ENCODE data around the gene TMX2.

The TMX2 gene

GRCh38 chr11:57728829-57729228 is 16.4 kb downstream of the TMX2 start:
- Histone ChIP-seq H3K4me1 (ENCODE audit: control insufficient read depth, insufficient read depth, low read length) (no peaks in the 10 kb centered on the region), H3K9me3 (ENCODE audit: control insufficient read depth, low read length) (no peaks in the 10 kb centered on the region), H3K36me3 (ENCODE audit: control insufficient read depth, insufficient read depth, low read length) (no peaks in the 10 kb centered on the region)

GRCh38 chr11:57729479-57729878 is 17.1 kb downstream of the TMX2 start:
- no peaks in the 10 kb centered on the region for H3K9me3 ChIP-seq (ENCODE audit: control insufficient read depth, low read length)
- no peak overlapping the region for H3K4me3 ChIP-seq (ENCODE audit: low read length)
- H3K4me1 ChIP-seq (ENCODE audit: control insufficient read depth, insufficient read depth, low read length): no peaks in the 10 kb centered on the region
- H3K27me3 ChIP-seq (ENCODE audit: control insufficient read depth, insufficient read depth, low read length): no peaks in the 10 kb centered on the region
- no peaks in the 10 kb centered on the region for H3K36me3 ChIP-seq (ENCODE audit: control insufficient read depth, insufficient read depth, low read length)
- no peak overlapping the region for H3K9ac ChIP-seq (ENCODE audit: low read length)

More at GRCh38 chr11:57728829-57729228, 16.4 kb downstream of the TMX2 start:
- H3K4me3 ChIP-seq (ENCODE audit: low read length): no peak overlapping the region
- no peak overlapping the region for H3K9ac ChIP-seq (ENCODE audit: low read length)
- no peaks in the 10 kb centered on the region for H3K27me3 ChIP-seq (ENCODE audit: control insufficient read depth, insufficient read depth, low read length)

- no peaks in the 10 kb centered on the region for H3K9me3 ChIP-seq (ENCODE audit: control insufficient read depth, low read length)
- H3K27me3 ChIP-seq (ENCODE audit: control insufficient read depth, insufficient read depth, low read length): no peaks in the 10 kb centered on the region
- H3K4me1 ChIP-seq (ENCODE audit: control insufficient read depth, insufficient read depth, low read length): peaks cover 13% of the 10 kb centered on the region
- no peak overlapping the region for H3K9ac ChIP-seq (ENCODE audit: low read length)
- no peak overlapping the region for H3K4me3 ChIP-seq (ENCODE audit: low read length)
- H3K36me3 ChIP-seq (ENCODE audit: control insufficient read depth, insufficient read depth, low read length): no peaks in the 10 kb centered on the region
Measured at GRCh38 chr11:57732661-57733060, 20.3 kb downstream of the TMX2 start.

- H3K36me3 ChIP-seq (ENCODE audit: control insufficient read depth, insufficient read depth, low read length): no peaks in the 10 kb centered on the region
- H3K9me3 ChIP-seq (ENCODE audit: control insufficient read depth, low read length): no peaks in the 10 kb centered on the region
- H3K4me3 ChIP-seq (ENCODE audit: low read length): no peak overlapping the region
- peaks cover 15% of the 10 kb centered on the region for H3K4me1 ChIP-seq (ENCODE audit: control insufficient read depth, insufficient read depth, low read length)
- H3K27me3 ChIP-seq (ENCODE audit: control insufficient read depth, insufficient read depth, low read length): no peaks in the 10 kb centered on the region
- H3K9ac ChIP-seq (ENCODE audit: low read length): peak overlapping the region; percentile 22
Measured at GRCh38 chr11:57735619-57736298, 23.4 kb downstream of the TMX2 start.

- H3K27me3 ChIP-seq (ENCODE audit: control insufficient read depth, insufficient read depth, low read length): no peaks in the 10 kb centered on the region
- H3K9ac ChIP-seq (ENCODE audit: low read length): peak within 1 kb of the TSS; percentile 93
- H3K36me3 ChIP-seq (ENCODE audit: control insufficient read depth, insufficient read depth, low read length): peaks cover 8% of the 10 kb centered on the region
- no peaks in the 10 kb centered on the region for H3K9me3 ChIP-seq (ENCODE audit: control insufficient read depth, low read length)
- peak within 1 kb of the TSS; percentile 72 for H3K4me3 ChIP-seq (ENCODE audit: low read length)
- H3K4me1 ChIP-seq (ENCODE audit: control insufficient read depth, insufficient read depth, low read length): peaks cover 13% of the 10 kb centered on the region
Measured at GRCh38 chr11:57741132-57742086, 29.0 kb downstream of the TMX2 start, which contains the start of gene SELENOH. Gene SELENOH (plus strand): TSS chr11:57741491. CDS start chr11:57741596, 105 bp downstream.

GRCh38 chr11:57742087-57742452 is 29.7 kb downstream of the TMX2 start:
- no peaks in the 10 kb centered on the region for H3K27me3 ChIP-seq (ENCODE audit: control insufficient read depth, insufficient read depth, low read length)
- H3K36me3 ChIP-seq (ENCODE audit: control insufficient read depth, insufficient read depth, low read length): peaks cover 8% of the 10 kb centered on the region
- H3K4me3 ChIP-seq (ENCODE audit: low read length): peak overlapping the region; percentile 72
- H3K9ac ChIP-seq (ENCODE audit: low read length): peak overlapping the region; percentile 93
- H3K9me3 ChIP-seq (ENCODE audit: control insufficient read depth, low read length): no peaks in the 10 kb centered on the region
- H3K4me1 ChIP-seq (ENCODE audit: control insufficient read depth, insufficient read depth, low read length): peaks cover 13% of the 10 kb centered on the region

- Histone ChIP-seq H3K4me3 (ENCODE audit: low read length) (no peak overlapping the region), H3K9ac (ENCODE audit: low read length) (no peak overlapping the region), H3K9me3 (ENCODE audit: control insufficient read depth, low read length) (no peaks in the 10 kb centered on the region), H3K4me1 (ENCODE audit: control insufficient read depth, insufficient read depth, low read length) (peaks cover 13% of the 10 kb centered on the region), H3K36me3 (ENCODE audit: control insufficient read depth, insufficient read depth, low read length) (peaks cover 8% of the 10 kb centered on the region), H3K27me3 (ENCODE audit: control insufficient read depth, insufficient read depth, low read length) (no peaks in the 10 kb centered on the region)
Measured at GRCh38 chr11:57744357-57744756, 32.0 kb downstream of the TMX2 start.

- Histone ChIP-seq H3K4me1 (ENCODE audit: control insufficient read depth, insufficient read depth, low read length) (peaks cover 13% of the 10 kb centered on the region), H3K36me3 (ENCODE audit: control insufficient read depth, insufficient read depth, low read length) (peaks cover 8% of the 10 kb centered on the region), H3K9me3 (ENCODE audit: control insufficient read depth, low read length) (no peaks in the 10 kb centered on the region), H3K27me3 (ENCODE audit: control insufficient read depth, insufficient read depth, low read length) (no peaks in the 10 kb centered on the region), H3K4me3 (ENCODE audit: low read length) (no peak overlapping the region), H3K9ac (ENCODE audit: low read length) (no peak overlapping the region)
Measured at GRCh38 chr11:57745206-57745605, 32.8 kb downstream of the TMX2 start.

- H3K4me1 ChIP-seq (ENCODE audit: control insufficient read depth, insufficient read depth, low read length): peaks cover 18% of the 10 kb centered on the region
- no peak overlapping the region for H3K9ac ChIP-seq (ENCODE audit: low read length)
- no peaks in the 10 kb centered on the region for H3K9me3 ChIP-seq (ENCODE audit: control insufficient read depth, low read length)
- H3K27me3 ChIP-seq (ENCODE audit: control insufficient read depth, insufficient read depth, low read length): no peaks in the 10 kb centered on the region
- no peak overlapping the region for H3K4me3 ChIP-seq (ENCODE audit: low read length)
- peaks cover 8% of the 10 kb centered on the region for H3K36me3 ChIP-seq (ENCODE audit: control insufficient read depth, insufficient read depth, low read length)
Measured at GRCh38 chr11:57746920-57747319, 34.5 kb downstream of the TMX2 start.

GRCh38 chr11:57751176-57751575 is 38.8 kb downstream of the TMX2 start:
- H3K36me3 ChIP-seq (ENCODE audit: control insufficient read depth, insufficient read depth, low read length): no peaks in the 10 kb centered on the region
- no peaks in the 10 kb centered on the region for H3K9me3 ChIP-seq (ENCODE audit: control insufficient read depth, low read length)
- H3K9ac ChIP-seq (ENCODE audit: low read length): no peak overlapping the region
- H3K4me1 ChIP-seq (ENCODE audit: control insufficient read depth, insufficient read depth, low read length): peaks cover 12% of the 10 kb centered on the region
- no peak overlapping the region for H3K4me3 ChIP-seq (ENCODE audit: low read length)
- no peaks in the 10 kb centered on the region for H3K27me3 ChIP-seq (ENCODE audit: control insufficient read depth, insufficient read depth, low read length)

- H3K4me1 ChIP-seq (ENCODE audit: control insufficient read depth, insufficient read depth, low read length): peaks cover 12% of the 10 kb centered on the region
- no peaks in the 10 kb centered on the region for H3K27me3 ChIP-seq (ENCODE audit: control insufficient read depth, insufficient read depth, low read length)
- H3K36me3 ChIP-seq (ENCODE audit: control insufficient read depth, insufficient read depth, low read length): no peaks in the 10 kb centered on the region
- no peak within 1 kb of the TSS for H3K4me3 ChIP-seq (ENCODE audit: low read length)
- H3K9ac ChIP-seq (ENCODE audit: low read length): no peak within 1 kb of the TSS
- no peaks in the 10 kb centered on the region for H3K9me3 ChIP-seq (ENCODE audit: control insufficient read depth, low read length)
Measured at GRCh38 chr11:57751676-57752253, 39.4 kb downstream of the TMX2 start, which contains the start of gene BTBD18. Gene BTBD18 (minus strand): TSS chr11:57751819. CDS start chr11:57751188, 631 bp downstream.

- H3K4me1 ChIP-seq (ENCODE audit: control insufficient read depth, insufficient read depth, low read length): peaks cover 18% of the 10 kb centered on the region
- H3K36me3 ChIP-seq (ENCODE audit: control insufficient read depth, insufficient read depth, low read length): no peaks in the 10 kb centered on the region
- no peak overlapping the region for H3K4me3 ChIP-seq (ENCODE audit: low read length)
- no peaks in the 10 kb centered on the region for H3K27me3 ChIP-seq (ENCODE audit: control insufficient read depth, insufficient read depth, low read length)
- no peaks in the 10 kb centered on the region for H3K9me3 ChIP-seq (ENCODE audit: control insufficient read depth, low read length)
- H3K9ac ChIP-seq (ENCODE audit: low read length): no peak overlapping the region
Measured at GRCh38 chr11:57752954-57753353, 40.6 kb downstream of the TMX2 start.
